ENCODE results near the gene SLC38A7.

- TF ChIP-seq CTCF (IDR thresholded peaks at IDR 0.05) (no peak), POLR2A (IDR thresholded peaks at IDR 0.05) (no peak)
Observed at GRCh38 chr16:58679763-58680162, 4.8 kb downstream of the SLC38A7 start.

Measured in body of pancreas (tissue), 4 donors.